HEK293 (cell line): ENCODE results near the gene NEK6.

Source experiments
- ATF2 ChIP-seq: fragments of 450-650 bp; formaldehyde crosslinking; IDR thresholded peaks from 2 replicates; pipeline ENCODE4 v1.5.1; 2016; ENCODE audit warnings: missing biosample characterization, missing genetic modification characterization, low read depth
- CTCF ChIP-seq: fragments of 450-650 bp; formaldehyde crosslinking; IDR thresholded peaks from 2 replicates; pipeline ENCODE4 v1.5.1; 2016; ENCODE audit warnings: missing biosample characterization, missing genetic modification characterization
- GLI2 ChIP-seq: fragments of 450-650 bp; formaldehyde crosslinking; IDR thresholded peaks from 2 replicates; pipeline ENCODE4; 2017; ENCODE audit warnings: missing biosample characterization, missing genetic modification characterization, low read depth, borderline replicate concordance
- KLF10 ChIP-seq: fragments of 450-650 bp; IDR thresholded peaks from 2 replicates; pipeline ENCODE4 v1.5.1; 2018; ENCODE audit warnings: missing biosample characterization, mild to moderate bottlenecking, missing genetic modification characterization
- KLF9 ChIP-seq: fragments of 450-650 bp; formaldehyde crosslinking; IDR thresholded peaks from 2 replicates; pipeline ENCODE4 v1.5.1; 2016; ENCODE audit warnings: missing biosample characterization, missing genetic modification characterization, low read depth
- PRDM10 ChIP-seq: fragments of 450-650 bp; formaldehyde crosslinking; IDR thresholded peaks from 2 replicates; pipeline ENCODE4 v1.5.1; 2016; ENCODE audit warnings: missing biosample characterization, missing genetic modification characterization
- ZNF302 ChIP-seq: fragments of 450-650 bp; formaldehyde crosslinking; IDR thresholded peaks from 2 replicates; pipeline ENCODE4 v1.5.1; 2016; ENCODE audit warnings: missing biosample characterization, missing genetic modification characterization, low read depth
- ZNF639 ChIP-seq: fragments of 450-650 bp; formaldehyde crosslinking; IDR thresholded peaks from 2 replicates; pipeline ENCODE4 v1.5.1; 2016; ENCODE audit warnings: missing biosample characterization, missing genetic modification characterization

- TF ChIP-seq ATF2 (tag by site-specific recombination) (no peak), CTCF (tag by site-specific recombination) (no peak), PRDM10 (tag by site-specific recombination) (no peak), ZNF302 (tag by site-specific recombination) (no peak), KLF10 (no peak), KLF9 (tag by site-specific recombination) (no peak), GLI2 (tag by site-specific recombination) (no peak), ZNF639 (tag by site-specific recombination) (no peak)
These were observed 115.6 kb downstream of the NEK6 start for GRCh38 chr9:124373386-124373785.
